ENCODE measurements around the gene IL4R.

Gene IL4R

DNA sequence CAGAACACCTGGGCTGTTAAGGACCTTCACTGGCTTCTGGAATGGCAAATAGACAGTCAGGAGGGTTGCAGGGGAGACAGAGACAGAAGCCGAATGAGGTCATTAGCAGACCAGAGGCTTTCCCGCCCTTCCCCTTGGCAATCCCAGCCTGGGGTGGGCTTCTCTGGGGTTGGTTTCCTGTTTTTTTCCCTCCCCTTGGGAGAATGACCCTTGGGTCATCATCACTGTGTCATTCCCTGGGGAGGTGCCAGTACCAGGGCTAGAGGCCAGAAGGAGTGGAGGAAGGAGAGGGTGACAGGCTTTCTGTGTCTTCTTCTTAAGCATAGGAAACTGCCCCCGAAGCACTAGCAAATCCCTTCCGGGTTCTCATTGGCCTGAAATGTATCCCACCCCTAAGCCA is 45.3 kb downstream of the IL4R start:
- DNase-seq (ENCODE audit: low read depth), result peak; percentile 18

DNA sequence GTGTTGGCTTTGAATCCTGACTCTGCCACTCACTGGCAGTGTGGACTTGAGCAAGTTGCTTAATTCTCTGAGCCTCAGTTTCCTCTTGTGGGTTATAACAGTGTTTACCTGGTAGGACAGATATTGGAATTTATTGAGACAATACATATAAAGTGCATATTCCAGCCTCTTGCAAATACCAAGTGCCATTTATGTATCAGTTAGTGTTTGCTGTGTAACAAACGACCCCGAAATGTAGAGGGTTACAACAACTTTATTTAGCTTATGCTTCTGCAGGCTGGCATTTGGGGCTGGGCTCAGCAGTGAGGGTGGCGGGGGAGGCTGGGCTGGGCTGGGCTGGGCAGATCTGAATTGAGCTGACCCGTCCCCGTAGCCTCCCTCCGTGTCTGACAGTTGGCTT is 45.8 kb downstream of the IL4R start:
- DNase-seq (ENCODE audit: low read depth), result no peak

DNA sequence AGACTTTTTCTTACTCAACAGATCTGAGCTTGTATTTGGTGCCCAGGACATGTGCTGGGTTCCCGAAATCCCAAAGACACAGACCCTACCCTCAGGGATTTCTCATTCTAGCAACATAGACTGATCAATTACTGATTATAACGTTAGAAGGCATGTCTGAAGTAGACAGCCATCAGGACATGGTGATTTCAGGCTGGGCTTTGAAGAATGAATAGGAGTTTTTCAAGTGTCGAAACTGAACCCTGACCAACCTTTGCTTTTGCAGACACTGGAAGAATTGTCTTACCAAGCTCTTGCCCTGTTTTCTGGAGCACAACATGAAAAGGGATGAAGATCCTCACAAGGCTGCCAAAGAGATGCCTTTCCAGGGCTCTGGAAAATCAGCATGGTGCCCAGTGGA is 48.2 kb downstream of the IL4R start:
- DNase-seq (ENCODE audit: low read depth), result no peak

DNA sequence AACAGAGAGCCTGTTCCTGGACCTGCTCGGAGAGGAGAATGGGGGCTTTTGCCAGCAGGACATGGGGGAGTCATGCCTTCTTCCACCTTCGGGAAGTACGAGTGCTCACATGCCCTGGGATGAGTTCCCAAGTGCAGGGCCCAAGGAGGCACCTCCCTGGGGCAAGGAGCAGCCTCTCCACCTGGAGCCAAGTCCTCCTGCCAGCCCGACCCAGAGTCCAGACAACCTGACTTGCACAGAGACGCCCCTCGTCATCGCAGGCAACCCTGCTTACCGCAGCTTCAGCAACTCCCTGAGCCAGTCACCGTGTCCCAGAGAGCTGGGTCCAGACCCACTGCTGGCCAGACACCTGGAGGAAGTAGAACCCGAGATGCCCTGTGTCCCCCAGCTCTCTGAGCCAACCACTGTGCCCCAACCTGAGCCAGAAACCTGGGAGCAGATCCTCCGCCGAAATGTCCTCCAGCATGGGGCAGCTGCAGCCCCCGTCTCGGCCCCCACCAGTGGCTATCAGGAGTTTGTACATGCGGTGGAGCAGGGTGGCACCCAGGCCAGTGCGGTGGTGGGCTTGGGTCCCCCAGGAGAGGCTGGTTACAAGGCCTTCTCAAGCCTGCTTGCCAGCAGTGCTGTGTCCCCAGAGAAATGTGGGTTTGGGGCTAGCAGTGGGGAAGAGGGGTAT is 48.9 kb downstream of the IL4R start:
- no peak for DNase-seq (ENCODE audit: low read depth)

DNA sequence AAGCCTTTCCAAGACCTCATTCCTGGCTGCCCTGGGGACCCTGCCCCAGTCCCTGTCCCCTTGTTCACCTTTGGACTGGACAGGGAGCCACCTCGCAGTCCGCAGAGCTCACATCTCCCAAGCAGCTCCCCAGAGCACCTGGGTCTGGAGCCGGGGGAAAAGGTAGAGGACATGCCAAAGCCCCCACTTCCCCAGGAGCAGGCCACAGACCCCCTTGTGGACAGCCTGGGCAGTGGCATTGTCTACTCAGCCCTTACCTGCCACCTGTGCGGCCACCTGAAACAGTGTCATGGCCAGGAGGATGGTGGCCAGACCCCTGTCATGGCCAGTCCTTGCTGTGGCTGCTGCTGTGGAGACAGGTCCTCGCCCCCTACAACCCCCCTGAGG is 49.5 kb downstream of the IL4R start:
- no peak for DNase-seq (ENCODE audit: low read depth)

DNA sequence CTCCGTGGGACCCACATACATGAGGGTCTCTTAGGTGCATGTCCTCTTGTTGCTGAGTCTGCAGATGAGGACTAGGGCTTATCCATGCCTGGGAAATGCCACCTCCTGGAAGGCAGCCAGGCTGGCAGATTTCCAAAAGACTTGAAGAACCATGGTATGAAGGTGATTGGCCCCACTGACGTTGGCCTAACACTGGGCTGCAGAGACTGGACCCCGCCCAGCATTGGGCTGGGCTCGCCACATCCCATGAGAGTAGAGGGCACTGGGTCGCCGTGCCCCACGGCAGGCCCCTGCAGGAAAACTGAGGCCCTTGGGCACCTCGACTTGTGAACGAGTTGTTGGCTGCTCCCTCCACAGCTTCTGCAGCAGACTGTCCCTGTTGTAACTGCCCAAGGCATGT is 50.0 kb downstream of the IL4R start:
- DNase-seq (ENCODE audit: low read depth), result peak; percentile 5

DNA sequence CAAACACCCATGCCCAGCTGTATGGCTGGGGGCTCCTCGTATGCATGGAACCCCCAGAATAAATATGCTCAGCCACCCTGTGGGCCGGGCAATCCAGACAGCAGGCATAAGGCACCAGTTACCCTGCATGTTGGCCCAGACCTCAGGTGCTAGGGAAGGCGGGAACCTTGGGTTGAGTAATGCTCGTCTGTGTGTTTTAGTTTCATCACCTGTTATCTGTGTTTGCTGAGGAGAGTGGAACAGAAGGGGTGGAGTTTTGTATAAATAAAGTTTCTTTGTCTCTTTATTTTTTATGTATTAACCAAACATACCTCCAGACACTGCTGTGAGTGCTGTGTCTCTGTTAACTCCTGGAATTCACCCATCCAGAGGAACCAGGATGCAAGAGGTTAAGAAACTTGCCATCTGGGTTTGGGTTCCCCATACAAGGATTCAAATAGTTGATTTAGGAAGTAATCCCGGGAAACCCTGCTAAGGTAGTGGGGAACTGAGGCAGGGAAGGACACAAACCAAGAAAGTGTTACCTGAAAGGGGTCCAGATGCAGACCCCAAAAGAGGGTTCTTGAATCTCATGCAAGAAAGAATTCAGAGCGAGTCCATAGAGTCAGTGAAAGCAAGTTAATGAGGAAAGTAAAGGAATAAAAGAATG is 50.8 kb downstream of the IL4R start:
- no peak for DNase-seq (ENCODE audit: low read depth)

DNA sequence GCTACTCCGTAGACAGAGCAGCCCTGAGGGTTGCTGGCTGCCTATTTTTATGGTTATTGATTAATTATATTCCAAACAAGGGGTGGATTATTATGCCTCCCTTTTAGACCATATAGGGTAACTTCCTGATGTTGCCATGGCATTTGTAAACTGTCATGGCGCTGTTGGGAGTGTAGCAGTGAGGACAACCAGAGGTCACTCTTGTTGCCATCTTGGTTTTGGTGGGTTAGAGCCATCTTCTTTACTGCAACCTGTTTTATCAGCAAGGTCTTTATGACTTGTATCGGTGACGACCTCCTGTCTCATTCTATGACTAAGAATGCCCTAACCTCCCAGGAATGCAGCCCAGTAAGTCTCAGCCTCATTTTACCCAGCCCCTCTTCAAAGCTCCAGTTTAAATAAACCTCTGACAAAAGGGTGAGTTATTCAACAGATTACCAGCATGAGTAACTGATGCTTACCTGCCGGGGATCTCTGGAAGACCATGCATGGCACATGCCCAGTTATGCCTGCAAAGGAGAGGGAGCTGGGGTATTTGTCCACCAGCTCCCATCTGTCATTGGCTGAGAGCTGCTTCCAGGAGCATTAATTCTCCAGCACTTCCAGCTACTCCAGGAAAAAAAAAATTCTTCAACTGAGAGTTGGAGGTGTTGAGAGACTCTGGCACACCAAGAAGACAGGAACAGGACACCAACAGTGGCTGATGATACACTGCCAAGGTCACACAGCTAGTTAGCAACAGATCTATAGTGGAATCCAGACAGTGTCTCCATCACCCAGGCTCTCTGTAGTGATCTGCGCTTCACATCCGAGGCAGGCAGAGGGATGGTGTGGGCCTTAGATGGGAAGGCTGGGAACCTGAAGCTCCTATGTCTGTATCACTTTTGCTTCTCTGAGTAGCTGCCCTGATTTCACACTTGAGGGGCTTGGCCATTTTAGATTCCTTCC is 51.6 kb downstream of the IL4R start:
- DNase-seq (ENCODE audit: low read depth), result peak; percentile 69

DNA sequence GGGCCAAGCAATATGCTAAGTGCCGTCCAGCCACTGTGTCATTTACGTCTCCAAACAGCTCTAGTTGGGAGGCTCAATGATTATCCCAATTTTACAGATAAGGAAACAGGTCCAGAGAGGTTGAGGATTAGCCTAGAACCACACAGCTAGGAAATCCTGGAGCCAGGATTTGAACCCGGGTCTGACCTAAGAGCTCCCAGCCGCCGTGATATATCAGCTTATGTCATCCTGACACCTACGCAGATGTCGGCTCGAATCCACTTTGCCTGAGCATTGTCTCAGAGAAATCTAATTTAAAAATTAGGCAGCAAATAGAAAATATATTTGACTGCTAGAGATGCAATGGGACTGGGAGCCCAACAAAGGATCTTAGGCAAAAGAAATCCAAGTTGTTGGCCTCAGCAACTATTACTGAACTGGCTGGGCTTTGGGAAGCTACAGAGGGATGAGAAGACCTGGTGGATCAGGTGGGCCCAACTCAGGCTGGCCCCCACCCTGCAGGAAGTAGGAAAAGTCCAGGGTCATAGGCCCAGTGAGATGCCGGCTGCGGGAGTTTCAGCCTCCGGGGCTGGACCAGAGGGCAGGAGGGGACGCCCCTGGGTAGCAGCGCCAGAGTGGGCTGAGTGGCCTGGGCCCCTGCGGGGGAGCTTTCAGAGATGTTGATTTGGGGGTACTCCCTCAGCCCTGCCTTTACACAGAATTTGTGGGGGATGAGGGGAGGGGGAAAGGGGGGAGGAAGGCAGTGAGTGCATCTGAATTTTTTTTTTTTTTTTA is 53.1 kb downstream of the IL4R start:
- DNase-seq (ENCODE audit: low read depth), result peak; percentile 6

DNA sequence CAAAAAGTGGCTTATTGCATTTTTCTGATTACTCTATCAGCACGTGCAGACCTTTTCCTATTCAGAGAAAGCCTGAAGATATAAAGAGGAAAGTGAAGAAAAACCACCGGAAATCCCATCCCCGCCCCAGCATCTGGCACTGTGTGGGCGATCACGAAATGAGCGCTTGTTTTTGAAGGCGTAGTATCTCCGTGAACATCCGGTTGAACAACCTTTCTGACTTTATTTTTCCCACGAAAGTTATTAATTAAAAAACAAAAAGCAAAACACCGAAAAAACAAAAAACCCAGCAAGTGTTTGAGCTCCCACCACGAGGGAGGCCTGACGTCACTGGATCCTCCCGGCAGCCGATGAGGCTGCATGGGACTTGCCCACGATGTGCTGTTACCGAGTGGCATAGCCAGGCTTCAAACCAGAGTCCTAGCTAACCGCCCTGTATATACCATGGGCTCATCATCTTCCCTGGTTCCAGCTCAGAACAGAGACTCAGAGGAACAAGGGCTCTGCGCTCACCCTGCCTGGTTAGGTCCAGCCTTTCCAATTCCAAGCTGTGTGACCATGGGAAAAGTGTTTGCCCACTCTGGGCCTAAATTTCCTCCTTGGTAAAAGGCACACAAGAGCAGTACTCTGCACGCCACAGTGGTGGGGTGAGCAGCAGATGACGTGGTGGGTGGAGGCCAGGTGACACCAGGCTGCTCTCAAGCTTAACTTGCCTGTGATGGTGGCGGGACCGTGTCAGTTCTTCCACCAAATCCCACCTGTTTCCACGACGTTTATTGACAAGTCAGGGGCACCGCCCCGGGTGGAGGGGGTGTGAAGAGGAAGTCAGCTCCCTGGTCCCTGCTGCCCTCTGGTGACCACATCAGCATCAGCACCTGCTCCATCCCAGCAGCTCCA is 53.9 kb downstream of the IL4R start:
- DNase-seq (ENCODE audit: low read depth), result peak; percentile 76

DNA sequence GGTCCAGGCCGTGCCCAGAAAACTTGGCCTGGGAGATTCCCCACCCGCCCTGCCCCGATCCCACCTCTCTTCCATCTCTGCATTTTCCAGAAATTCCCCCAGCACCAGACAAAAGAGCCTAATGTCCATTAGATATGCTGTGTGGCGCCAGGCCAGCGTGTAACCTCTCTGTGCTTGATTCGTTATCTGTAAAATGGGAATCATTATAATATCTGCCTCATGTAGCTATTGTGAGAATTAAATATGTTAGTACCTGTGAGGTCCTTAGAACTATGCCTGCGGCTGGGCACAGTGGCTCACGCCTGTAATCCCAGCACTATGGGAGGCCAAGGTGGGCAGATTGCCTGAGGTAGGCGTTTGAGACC is 54.6 kb downstream of the IL4R start:
- no peak for DNase-seq (ENCODE audit: low read depth)

DNA sequence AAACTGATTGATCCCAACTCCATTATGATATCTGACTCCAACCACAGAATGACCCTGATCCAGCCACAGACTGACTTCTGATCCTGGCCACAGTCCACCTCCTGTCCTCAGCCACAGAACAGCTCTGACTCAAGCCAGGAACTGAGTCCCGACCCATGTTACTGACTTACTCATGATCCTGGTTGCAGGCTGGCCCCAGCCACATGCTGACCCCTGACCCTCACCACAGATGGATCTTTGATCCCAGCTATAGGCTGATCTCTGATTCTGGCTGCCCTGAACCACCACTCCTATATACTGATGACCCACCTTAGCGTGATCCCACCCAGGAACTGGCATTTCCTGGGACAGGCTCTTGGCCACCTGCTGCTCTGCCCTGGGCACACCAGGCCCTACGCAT is 56.0 kb downstream of the IL4R start:
- peak; percentile 27 for DNase-seq (ENCODE audit: low read depth)

DNA sequence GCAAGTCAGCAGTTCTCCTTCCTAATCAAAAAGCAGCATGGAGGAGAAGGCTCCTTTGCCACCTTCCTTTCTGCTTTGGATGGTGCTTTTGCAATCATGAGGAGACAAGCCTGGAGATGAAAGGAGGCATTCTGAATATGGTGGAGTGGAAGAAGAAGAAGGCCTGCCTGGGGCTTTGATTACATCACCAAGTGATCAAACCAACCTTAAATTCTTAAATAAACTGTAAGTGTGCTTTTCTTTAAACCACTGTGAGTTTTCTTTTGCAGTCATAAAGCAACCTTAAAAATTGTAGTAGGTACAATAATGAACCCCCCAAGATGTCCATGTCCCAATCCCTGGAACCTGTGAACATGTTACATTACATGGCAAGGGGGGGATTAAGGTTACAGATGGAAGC is 56.5 kb downstream of the IL4R start:
- DNase-seq (ENCODE audit: low read depth), result no peak

DNA sequence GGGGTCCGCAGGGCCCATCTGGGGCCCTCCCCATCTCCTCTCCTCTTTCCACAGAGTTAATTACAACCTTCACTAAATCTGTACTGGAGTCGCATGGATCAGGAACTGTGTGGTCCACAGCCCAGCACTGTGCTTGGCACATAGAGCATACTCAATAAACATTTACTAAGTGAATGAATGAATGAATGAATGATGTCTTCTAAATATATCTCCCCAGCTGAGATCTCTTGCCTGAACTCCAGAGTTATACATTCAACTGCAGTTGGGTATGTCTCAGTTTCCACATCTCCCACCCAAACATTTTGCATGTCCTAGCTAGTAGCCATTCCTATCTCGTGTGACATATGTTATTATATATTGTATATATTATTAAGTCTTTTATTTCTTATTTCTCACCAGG is 59.5 kb downstream of the IL4R start:
- DNase-seq (ENCODE audit: low read depth), result no peak

DNA sequence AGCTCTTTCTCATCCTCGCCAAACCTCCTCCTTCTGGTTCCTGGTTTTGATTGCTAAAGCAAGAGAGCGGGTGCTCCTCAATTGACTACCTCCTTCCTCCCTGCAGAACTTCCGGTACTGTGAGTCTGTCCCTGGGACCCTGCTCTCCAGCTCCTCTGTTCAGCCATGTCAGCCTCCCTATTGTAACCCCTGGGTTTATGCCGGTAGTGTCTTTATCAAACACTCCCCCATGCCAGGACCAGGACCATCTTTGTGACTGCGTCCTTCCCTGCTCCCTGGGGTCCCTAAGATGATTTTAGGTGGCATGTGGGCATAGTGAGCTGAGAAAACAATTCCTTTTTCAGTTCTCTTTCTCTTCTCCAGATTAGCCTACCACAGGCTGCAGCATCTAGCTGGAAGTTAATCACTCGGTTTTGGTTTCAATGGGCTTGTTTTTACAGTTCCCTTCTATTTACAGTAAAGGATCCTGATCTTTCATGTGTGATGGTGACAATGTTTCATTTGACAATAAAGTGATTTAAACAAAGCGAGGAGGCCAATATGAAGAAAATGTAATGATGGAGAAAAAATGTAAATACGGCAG is 60.5 kb downstream of the IL4R start:
- DNase-seq (ENCODE audit: low read depth), result no peak

DNA sequence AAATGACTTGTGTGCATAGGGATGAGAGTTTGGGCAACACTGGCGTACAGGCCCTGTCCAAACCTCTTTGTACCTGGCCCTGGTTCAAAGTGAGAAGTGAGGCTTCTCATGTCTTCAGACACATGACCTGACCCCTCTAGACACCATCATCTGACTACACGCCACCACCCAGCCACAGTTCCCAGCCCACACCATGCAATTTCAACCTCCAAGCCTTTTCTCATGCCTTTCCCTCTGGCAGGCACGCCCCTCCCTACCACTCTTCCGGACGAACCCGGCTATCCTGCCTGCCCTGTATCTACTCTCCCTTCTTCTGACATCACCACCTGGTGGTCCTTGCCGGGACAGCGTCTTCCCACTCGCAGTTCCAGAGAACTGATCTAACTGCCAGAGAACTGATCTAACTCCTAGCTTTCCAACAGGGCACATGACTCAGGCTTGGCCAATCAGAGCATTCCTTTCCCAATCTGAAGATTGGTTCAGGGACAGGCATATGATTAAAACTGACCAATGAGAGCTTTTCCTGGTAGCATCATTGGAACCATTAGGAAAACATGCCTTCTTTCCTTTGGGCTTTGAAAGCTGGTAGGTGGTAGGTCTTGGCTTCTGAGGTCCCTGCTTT is 61.1 kb downstream of the IL4R start:
- peak; percentile 79 for DNase-seq (ENCODE audit: low read depth)

DNA sequence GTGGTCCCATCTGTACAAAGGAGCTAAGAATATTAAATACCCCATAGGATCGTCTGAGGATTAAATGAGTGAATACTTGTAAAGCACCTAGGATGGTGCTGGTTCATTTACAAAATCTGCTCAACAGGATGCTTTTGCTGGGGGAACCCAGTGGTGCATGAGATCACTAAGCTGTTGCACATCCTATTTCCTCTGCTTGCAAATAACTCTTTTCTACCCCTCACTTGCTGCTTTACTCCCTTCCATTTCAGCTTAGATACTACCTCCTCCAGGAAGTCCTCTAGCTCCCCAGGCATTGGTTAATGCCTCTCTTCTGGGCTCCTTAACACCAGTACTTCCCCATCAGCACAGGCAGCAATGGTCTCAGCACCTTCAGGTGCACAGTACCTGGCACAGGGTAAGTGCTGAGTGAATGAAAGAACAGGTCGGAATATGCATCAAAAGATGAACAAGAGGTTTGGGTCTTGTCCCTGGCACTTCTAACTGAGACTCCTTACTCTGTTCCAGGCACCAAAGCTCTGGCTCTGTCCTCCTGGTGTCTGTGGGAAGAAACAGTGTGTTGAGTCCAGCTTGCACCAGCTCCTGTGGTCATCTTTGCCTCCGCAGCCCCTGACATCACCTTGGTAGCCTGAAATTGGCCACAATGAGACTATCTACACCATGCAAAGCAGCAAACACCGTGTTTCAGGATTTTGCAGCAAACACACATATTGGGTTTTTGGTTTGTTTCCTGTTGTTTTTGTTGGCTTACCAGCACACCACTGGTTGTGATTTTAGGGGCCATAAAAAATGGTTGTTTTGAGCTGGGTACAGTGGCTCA is 64.1 kb downstream of the IL4R start:
- DNase-seq (ENCODE audit: low read depth), result no peak

DNA sequence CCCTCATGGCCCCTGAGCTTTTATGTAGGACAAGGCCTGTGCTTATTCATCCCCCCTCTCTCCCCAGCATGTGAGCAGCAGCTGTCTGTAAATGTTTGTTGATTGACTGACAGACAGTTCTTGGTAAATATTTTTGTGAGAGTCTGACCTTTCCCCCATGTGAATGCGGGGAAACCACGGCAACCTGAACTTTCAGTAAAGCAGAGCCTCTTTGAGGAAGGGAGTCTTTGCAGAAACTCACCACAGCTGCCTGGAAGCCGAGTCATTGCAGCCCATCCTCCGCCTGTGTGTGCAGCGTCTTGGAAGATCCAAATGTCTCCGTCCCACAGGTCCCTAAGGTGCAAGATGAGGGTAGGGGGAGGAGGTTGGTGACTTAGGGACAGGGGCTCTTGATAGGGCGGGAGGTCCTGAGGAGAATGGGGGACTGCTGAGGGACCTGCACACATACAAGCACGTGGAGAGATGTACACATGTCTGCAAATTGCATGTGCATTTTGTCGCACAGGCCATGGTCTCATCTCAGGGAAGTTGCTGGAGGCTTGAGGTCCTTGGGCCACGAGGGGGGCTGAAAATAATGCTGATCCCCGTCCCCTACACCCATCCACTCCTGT is 65.2 kb downstream of the IL4R start:
- DNase-seq (ENCODE audit: low read depth), result peak; percentile 35

DNA sequence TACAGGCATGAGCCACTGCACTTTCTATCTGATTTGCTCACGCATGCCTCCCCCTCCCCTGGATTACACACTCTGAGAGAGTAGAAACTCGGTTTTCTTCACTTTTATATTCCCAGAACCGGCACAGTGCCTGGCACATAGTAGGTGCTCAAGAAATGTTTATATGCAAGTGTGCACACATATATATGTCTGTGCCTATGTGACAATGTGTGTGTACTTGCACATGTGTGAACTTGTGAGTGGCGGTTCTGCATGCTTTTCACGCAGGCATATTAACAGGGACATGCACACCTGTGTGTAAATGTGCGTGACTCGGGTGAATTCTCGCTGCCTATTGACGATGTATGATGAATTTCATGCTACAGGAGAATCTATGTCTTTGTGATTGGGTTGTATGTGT is 66.1 kb downstream of the IL4R start:
- DNase-seq (ENCODE audit: low read depth), result no peak

Data from EH (cell line).